Mesenchymal stem cell (in vitro differentiated cells and primary cell): ENCODE measurements around the gene HTRA3.
A peak's percentile ranks its signal among the peaks of the same experiment; 100 is the strongest.

ENCODE experiments used
- DNase-seq: peaks from one replicate; pipeline ENCODE4 v3.0.0-alpha.2; 2013
- H2AFZ ChIP-seq: one replicate; pipeline ENCODE4 v1.6.1; 2013; ENCODE audit warnings: low read depth, mild to moderate bottlenecking, control low read depth, inconsistent platforms, low read length, moderate library complexity
- H2AK5ac ChIP-seq: 2 replicates; pipeline ENCODE4 v1.6.1; 2013; ENCODE audit warnings: low read length, moderate library complexity, mild to moderate bottlenecking, inconsistent platforms; ENCODE audit not compliant: severe bottlenecking
- H2BK120ac ChIP-seq: one replicate; pipeline ENCODE4 v1.6.1; 2013; ENCODE audit warnings: low read depth, mild to moderate bottlenecking, inconsistent platforms, low read length, moderate library complexity
- H2BK12ac ChIP-seq, 2 experiments: one replicate each; pipeline ENCODE4 v1.6.1; 2013; ENCODE audit warnings: inconsistent platforms in 2 of 2, low read length in 2 of 2, mild to moderate bottlenecking in 2 of 2, moderate library complexity in 2 of 2, control low read depth in 1 of 2
- H2BK15ac ChIP-seq: one replicate; pipeline ENCODE4 v1.6.1; 2013; ENCODE audit warnings: mild to moderate bottlenecking, low read depth, inconsistent platforms; ENCODE audit not compliant: poor library complexity, severe bottlenecking
- H2BK5ac ChIP-seq: 2 replicates; pipeline ENCODE4 v1.6.1; 2013; ENCODE audit warnings: low read depth, mild to moderate bottlenecking, low read length, control low read depth, inconsistent platforms; ENCODE audit not compliant: poor library complexity, severe bottlenecking
- H3K14ac ChIP-seq, 2 experiments: one replicate each; pipeline ENCODE4 v1.6.1; 2013; ENCODE audit warnings: inconsistent platforms in 2 of 2, low read length in 2 of 2, control low read depth in 1 of 2, mild to moderate bottlenecking in 1 of 2, moderate library complexity in 1 of 2
- H3K18ac ChIP-seq, 2 experiments: one replicate each; pipeline ENCODE4 v1.6.1; 2013; ENCODE audit warnings: inconsistent platforms in 2 of 2, low read length in 2 of 2, control low read depth in 1 of 2, low read depth in 1 of 2, mild to moderate bottlenecking in 1 of 2
- H3K23ac ChIP-seq, 2 experiments: one replicate each; pipeline ENCODE4 v1.6.1; 2013; ENCODE audit warnings: inconsistent platforms in 2 of 2, low read length in 2 of 2, mild to moderate bottlenecking in 2 of 2, moderate library complexity in 2 of 2, control low read depth in 1 of 2
- H3K27ac ChIP-seq: 2 replicates; pipeline ENCODE4 v1.5.1; 2013; ENCODE audit warnings: mild to moderate bottlenecking, moderate library complexity, low read length, control low read depth, inconsistent platforms; ENCODE audit not compliant: poor library complexity, severe bottlenecking
- H3K27me3 ChIP-seq, 2 experiments: 2 replicates each; pipeline versions ENCODE4 v1.6.1 to v1.7.0; 2013; ENCODE audit warnings: low read length in 2 of 2, mild to moderate bottlenecking in 2 of 2, moderate library complexity in 2 of 2, control low read depth in 1 of 2, inconsistent platforms in 1 of 2; ENCODE audit not compliant: control insufficient read depth in 1 of 2, insufficient read depth in 1 of 2
- H3K36me3 ChIP-seq, 2 experiments: 2 replicates each; pipeline versions ENCODE4 v1.6.1 to v1.7.0; 2013; ENCODE audit warnings: low read length in 2 of 2, control low read depth in 1 of 2, inconsistent platforms in 1 of 2, low read depth in 1 of 2, mild to moderate bottlenecking in 1 of 2; ENCODE audit not compliant: insufficient read depth in 2 of 2, control insufficient read depth in 1 of 2
- H3K4ac ChIP-seq, 2 experiments: one replicate each; pipeline ENCODE4 v1.6.1; 2013; ENCODE audit warnings: inconsistent platforms in 2 of 2, low read length in 2 of 2, mild to moderate bottlenecking in 2 of 2, moderate library complexity in 2 of 2, control low read depth in 1 of 2, low read depth in 1 of 2
- H3K4me1 ChIP-seq: 2 replicates; pipeline ENCODE4 v1.6.1; 2013; ENCODE audit warnings: low read depth, low read length, control low read depth; ENCODE audit not compliant: control insufficient read depth, insufficient read depth
- H3K4me2 ChIP-seq: 2 replicates; pipeline ENCODE4 v1.6.1; 2013; ENCODE audit warnings: low read length, mild to moderate bottlenecking, inconsistent platforms; ENCODE audit not compliant: poor library complexity, severe bottlenecking
- H3K4me3 ChIP-seq, 2 experiments: 2 replicates each; pipeline versions ENCODE4 v1.5.1 to v1.7.0; 2013; ENCODE audit warnings: low read length in 2 of 2, mild to moderate bottlenecking in 2 of 2, control low read depth in 1 of 2, low read depth in 1 of 2; ENCODE audit not compliant: insufficient read depth in 1 of 2
- H3K79me1 ChIP-seq: replicated peaks from 2 replicates; pipeline ENCODE4 v1.6.1; 2013; ENCODE audit warnings: mild to moderate bottlenecking, control low read depth, low read length, inconsistent platforms; ENCODE audit not compliant: poor library complexity, severe bottlenecking
- H3K9ac ChIP-seq: 2 replicates; pipeline ENCODE4 v1.7.0; 2013; ENCODE audit warnings: mild to moderate bottlenecking, low read length, moderate library complexity
- H3K9me3 ChIP-seq: 2 replicates; pipeline ENCODE4 v1.7.0; 2013; ENCODE audit warnings: mild to moderate bottlenecking, low read length; ENCODE audit not compliant: control insufficient read depth
- H4K8ac ChIP-seq: one replicate; pipeline ENCODE4 v1.6.1; 2013; ENCODE audit warnings: inconsistent platforms, mild to moderate bottlenecking, low read length, moderate library complexity
- H4K91ac ChIP-seq: one replicate; pipeline ENCODE4 v1.6.1; 2013; ENCODE audit warnings: mild to moderate bottlenecking, low read length, inconsistent platforms
- WGBS: methylation state at CpG from one replicate; pipeline ENCODE4 v1.1.7; 2013; ENCODE audit warnings: mixed read lengths; 5-methylcytosine and 5-hydroxymethylcytosine counted together

HTRA3 gene

DNA sequence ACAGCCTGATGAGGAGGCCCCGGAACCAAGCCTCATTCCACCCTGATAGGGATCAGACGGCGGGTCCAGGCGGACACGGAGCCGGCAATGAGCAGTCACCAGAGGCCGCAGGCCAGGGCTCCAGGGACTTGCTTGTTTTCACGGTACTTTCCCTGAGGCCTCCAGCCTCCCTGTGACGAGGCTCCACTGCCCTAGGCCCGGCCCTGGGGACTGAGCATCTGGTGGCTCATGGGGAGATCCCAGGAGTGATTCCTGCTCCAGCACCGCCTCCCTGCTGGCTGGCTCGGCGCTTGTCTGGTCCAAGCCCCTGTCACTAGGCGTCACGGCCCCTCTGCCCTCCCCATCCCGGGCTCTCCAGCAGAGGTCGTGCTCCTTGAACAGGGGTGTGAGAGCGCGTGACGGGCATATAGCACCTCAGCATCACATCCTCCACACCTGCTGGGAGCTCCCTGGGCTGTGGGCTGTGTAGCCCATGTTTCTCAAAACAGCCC is 14.1 kb downstream of the HTRA3 start:
- Histone ChIP-seq H3K4me1 (peaks cover 11% of the 10 kb centered on the region), H2AK5ac (no peak overlapping the region), H3K9ac (no peak overlapping the region), H3K36me3 (no peaks in the 10 kb centered on the region), H3K23ac (no peak overlapping the region), H2BK120ac (no peak overlapping the region), H4K91ac (no peak overlapping the region), H3K18ac (no peak overlapping the region), H2AFZ (no peak overlapping the region), H3K14ac (no peak overlapping the region), H2BK5ac (no peak overlapping the region), H3K9me3 (no peaks in the 10 kb centered on the region), H2BK12ac (no peak overlapping the region), H3K4me3 (no peak overlapping the region), H3K4me2 (no peak overlapping the region), H2BK15ac (no peak overlapping the region), H4K8ac (no peak overlapping the region), H3K79me1 (no peaks in the 10 kb centered on the region), H3K27ac (no peak overlapping the region), H3K4ac (no peak overlapping the region), H3K27me3 (peaks cover 0 to 4% of the 10 kb centered on the region in 2 experiments)
- WGBS, result 82% methylated on average over 20 of the region's 20 CpGs
- no peak for DNase-seq

DNA sequence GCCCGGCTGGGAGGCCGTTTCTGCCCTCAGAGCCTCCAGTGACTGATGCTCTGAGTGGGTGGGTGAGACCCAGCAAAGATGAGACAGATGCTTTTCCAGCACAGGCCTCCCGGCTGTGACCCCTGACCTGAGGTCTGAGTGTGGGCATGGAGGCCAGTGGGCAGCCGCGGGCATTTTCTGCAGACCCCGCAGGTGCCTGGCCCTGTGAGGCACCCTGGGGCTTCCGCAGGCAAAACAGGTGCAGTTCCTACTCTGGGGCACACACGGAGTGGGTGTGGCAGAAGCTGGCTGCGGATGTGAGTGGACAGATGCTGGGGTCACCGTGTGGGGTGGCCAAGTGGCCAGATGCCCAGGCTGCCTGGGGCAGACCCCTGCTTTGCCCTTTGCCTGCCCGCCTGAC is 14.8 kb downstream of the HTRA3 start:
- Histone ChIP-seq H3K23ac (no peak overlapping the region), H3K79me1 (no peaks in the 10 kb centered on the region), H3K4me3 (no peak overlapping the region), H4K91ac (no peak overlapping the region), H3K4ac (no peak overlapping the region), H3K27ac (no peak overlapping the region), H4K8ac (no peak overlapping the region), H2BK5ac (no peak overlapping the region), H3K18ac (no peak overlapping the region), H3K9me3 (no peaks in the 10 kb centered on the region), H3K27me3 (peaks cover 0 to 4% of the 10 kb centered on the region in 2 experiments), H3K4me2 (no peak overlapping the region), H2BK12ac (peak overlapping the region in 1 of 2 experiments; percentile 6), H3K4me1 (peaks cover 6% of the 10 kb centered on the region), H3K14ac (no peak overlapping the region), H2AK5ac (no peak overlapping the region), H2AFZ (no peak overlapping the region), H3K36me3 (no peaks in the 10 kb centered on the region), H2BK120ac (no peak overlapping the region), H2BK15ac (no peak overlapping the region), H3K9ac (no peak overlapping the region)
- WGBS, result 88% methylated on average over 11 of the region's 11 CpGs
- DNase-seq, result no peak

DNA sequence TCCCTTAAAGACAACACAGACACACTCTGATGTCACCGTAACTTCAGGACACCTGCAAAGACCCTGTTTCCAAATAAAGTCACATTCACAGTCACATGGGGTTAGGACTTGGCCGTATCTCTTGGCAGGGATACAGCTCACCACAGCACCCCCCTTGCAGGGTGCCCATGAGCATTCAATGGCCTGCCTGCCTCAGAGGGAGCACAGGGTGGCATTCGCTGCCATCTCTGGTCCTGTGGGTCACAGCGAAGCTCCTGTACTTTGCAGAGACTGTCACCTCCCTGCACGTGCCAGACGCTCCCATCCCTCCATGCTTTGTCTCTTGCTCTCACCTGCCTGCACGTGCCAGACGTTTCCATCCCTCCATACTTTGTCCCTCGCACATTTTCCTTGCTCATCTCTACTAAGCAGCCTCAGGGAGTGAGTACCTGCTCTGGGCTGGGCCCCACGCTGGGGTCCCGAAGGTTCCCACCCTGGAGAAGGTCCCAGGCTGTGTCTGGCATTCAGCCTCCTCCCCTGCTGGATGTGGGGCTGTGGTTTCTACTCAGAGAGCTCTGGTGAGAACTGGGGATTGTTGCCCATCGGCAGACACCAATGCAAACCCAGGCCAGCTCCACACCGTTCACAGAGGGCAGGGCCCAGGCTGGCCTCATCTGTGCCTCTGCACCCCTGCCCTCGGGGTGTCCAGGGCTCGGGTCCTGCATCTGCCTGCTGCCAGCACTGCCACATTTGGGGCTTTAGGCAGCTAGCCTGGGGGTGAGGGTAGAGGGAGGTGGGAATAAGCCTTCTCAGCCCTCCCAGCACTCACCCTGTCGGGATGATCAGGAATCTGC is 15.8 kb downstream of the HTRA3 start:
- WGBS, result 87% methylated on average over 15 of the region's 16 CpGs
- Histone ChIP-seq H4K91ac (no peak overlapping the region), H3K27ac (no peak overlapping the region), H3K9me3 (no peaks in the 10 kb centered on the region), H3K18ac (no peak overlapping the region), H2AFZ (no peak overlapping the region), H3K4ac (no peak overlapping the region), H2BK120ac (no peak overlapping the region), H3K4me1 (peaks cover 1% of the 10 kb centered on the region), H3K14ac (no peak overlapping the region), H3K23ac (no peak overlapping the region), H3K4me3 (no peak overlapping the region), H3K9ac (no peak overlapping the region), H3K79me1 (no peaks in the 10 kb centered on the region), H3K4me2 (no peak overlapping the region), H2BK15ac (no peak overlapping the region), H3K27me3 (peaks cover 0 to 4% of the 10 kb centered on the region in 2 experiments), H4K8ac (no peak overlapping the region), H2AK5ac (no peak overlapping the region), H3K36me3 (no peaks in the 10 kb centered on the region), H2BK5ac (no peak overlapping the region), H2BK12ac (no peak overlapping the region)
- no peak for DNase-seq

DNA sequence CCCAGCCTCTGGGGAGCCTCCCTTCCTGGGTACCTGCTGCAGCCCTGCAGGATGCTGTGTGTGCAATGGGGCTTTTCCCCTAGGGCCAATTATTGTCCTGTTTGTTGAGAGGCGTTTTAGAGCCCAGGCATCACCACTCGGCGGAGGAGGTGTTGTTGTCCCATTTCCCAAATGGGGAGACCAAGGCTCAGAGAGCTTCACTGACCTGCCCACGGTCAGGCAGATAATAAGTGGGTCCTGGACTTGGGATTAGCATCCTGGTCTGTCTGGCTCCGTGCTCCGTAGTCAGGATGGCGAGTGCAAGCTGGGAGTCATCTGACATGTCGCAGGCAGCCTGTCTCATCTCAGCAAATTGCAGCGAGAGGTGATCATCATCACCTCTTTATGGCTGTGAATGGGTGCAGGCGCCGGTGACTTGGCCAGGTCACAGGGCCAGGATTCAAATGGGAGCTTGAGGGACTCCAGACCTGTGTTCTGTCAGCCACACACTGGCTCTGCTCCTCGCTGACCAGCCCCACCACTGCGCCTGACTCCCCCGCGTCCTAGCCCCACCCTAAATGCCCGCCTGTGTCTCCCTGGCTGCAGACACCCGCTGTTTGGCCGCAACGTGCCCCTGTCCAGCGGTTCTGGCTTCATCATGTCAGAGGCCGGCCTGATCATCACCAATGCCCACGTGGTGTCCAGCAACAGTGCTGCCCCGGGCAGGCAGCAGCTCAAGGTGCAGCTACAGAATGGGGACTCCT is 16.6 kb downstream of the HTRA3 start:
- no peak overlapping the region for H3K4me3 ChIP-seq
- no peak overlapping the region for H3K4ac ChIP-seq
- H2AK5ac ChIP-seq, result no peak overlapping the region

More for the DNA sequence above, 16.6 kb downstream of the HTRA3 start:
- 91% methylated on average over 23 of the region's 23 CpGs for WGBS
- H2BK12ac ChIP-seq, result no peak overlapping the region
- H3K27ac ChIP-seq, result no peak overlapping the region
- no peak overlapping the region for H3K23ac ChIP-seq
- H3K9ac ChIP-seq, result no peak overlapping the region
- no peak overlapping the region for H3K4me2 ChIP-seq
- H3K79me1 ChIP-seq, result no peaks in the 10 kb centered on the region
- no peak overlapping the region for H2BK15ac ChIP-seq
- H3K18ac ChIP-seq, result no peak overlapping the region
- H3K4me1 ChIP-seq, result peaks cover 1% of the 10 kb centered on the region
- peaks cover 0 to 4% of the 10 kb centered on the region in 2 experiments for H3K27me3 ChIP-seq
- H4K91ac ChIP-seq, result no peak overlapping the region
- H4K8ac ChIP-seq, result no peak overlapping the region
- H3K14ac ChIP-seq, result no peak overlapping the region
- H3K9me3 ChIP-seq, result no peaks in the 10 kb centered on the region
- DNase-seq, result no peak
- no peak overlapping the region for H2AFZ ChIP-seq
- no peak overlapping the region for H2BK5ac ChIP-seq
- H2BK120ac ChIP-seq, result no peak overlapping the region
- no peaks in the 10 kb centered on the region for H3K36me3 ChIP-seq
